ENCODE measurements around the gene IL20RA. TPM values are rescaled to one million over a fixed set of nuclear protein-coding genes. Genes with fewer than 3 reads are reported as not detected.

IL20RA gene
- total RNA-seq, 1 donor from 2014 or later: 5.1 TPM

DNA sequence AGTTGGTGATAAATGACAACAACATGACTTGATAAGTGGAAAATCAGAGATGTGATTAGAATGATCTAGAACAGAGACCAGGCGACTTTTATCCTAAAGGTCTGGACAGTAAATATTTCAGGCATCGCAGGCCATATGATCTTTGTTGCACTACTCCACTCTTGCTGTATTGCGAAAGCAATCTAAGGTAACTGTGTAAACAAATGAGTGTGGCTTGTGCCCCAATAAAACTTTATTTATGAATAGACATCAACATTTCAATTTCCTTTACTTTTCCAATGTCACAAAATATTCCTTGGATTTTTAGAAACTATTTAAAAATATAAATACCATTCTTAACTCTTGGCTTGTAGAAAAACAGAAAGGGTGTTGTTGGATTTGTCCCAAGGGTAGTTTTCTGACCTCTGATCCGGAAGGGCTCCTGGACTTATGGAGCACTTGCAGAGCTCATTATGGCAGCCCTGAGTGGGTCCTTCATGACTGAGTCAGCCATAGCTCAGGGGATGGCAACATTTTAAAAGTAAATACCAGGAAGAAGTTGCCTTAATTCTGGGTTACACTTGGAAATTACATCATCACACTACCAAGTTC, 34.5 kb downstream of the IL20RA start:
- DNase-seq (ENCODE audit: low spot score): no peak

DNA sequence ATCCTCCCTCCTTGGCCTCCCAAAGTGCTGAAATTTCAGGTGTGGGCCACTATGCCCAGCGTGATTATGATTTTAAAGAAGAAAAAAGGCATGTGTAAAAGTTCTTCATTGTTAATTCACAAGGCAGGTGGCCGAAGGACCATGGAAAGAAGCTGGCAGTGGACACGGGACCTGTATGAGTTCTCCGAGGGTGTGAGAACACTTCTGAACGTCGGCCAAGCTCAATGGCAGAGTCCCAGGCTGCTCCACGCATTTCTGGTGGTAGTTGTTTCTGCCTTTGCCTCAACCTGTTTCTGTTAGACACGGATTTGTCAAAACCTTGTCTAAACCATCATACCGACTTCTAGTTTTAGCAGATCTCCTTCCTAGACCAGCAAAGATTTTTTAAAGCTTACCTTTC, 36.6 kb downstream of the IL20RA start:
- DNase-seq (ENCODE audit: low spot score): no peak

GRCh38 chr6:137006056-137006455, 38.7 kb downstream of the IL20RA start:
- no peak for DNase-seq (ENCODE audit: low spot score)

- no peak for DNase-seq (ENCODE audit: low spot score)
These were observed 39.7 kb downstream of the IL20RA start for GRCh38 chr6:137005073-137005472.

DNA sequence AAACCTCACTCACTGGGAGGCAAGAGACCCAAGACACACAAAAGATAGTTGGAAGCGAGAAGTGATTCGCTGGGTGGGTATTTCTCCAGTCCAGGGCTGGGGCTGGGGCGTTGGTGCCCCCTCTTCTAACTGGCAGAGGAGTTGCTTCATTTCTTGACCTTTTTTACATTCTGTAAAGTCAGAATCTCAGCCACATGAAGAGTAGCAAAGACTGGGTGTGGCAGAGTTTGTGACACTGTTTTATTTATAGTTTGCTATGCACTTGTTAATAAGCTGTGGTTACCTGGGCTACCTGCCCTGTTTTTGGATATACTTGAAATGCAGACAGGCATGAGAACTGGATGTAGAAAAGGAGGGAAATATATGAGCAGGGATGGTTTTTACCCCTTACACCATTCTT, 42.3 kb downstream of the IL20RA start:
- DNase-seq (ENCODE audit: low spot score): no peak

- no peak for DNase-seq (ENCODE audit: low spot score)
These were observed 42.8 kb downstream of the IL20RA start for GRCh38 chr6:137001977-137002302.

GRCh38 chr6:137001299-137001976, 43.3 kb downstream of the IL20RA start:
- DNase-seq (ENCODE audit: low spot score): no peak

- no peak for DNase-seq (ENCODE audit: low spot score)
These were observed 43.9 kb downstream of the IL20RA start for GRCh38 chr6:137000825-137001224.

DNA sequence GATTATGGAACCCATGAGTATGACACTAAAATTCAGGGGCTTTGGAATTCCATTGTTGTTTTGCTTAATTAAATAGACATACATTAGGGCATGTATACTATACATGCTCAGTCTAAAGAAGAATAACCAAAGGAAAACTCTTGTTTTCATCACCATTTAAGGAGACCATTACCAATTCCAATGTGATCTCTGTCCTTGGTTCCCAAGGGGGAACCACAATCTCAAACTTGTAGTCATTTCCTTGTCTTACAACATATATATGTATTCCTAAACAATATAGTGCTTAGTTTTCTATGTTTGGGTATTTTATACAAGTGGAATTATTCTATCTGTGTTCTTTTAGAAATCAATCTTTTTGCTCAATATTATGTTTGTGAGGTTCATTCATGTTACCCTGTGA, 49.2 kb downstream of the IL20RA start:
- no peak for DNase-seq (ENCODE audit: low spot score)

GRCh38 chr6:136994782-136995181, 50.0 kb downstream of the IL20RA start:
- no peak for DNase-seq (ENCODE audit: low spot score)

- no peak for DNase-seq (ENCODE audit: low spot score)
These were observed 52.7 kb downstream of the IL20RA start for GRCh38 chr6:136992113-136992512.

DNA sequence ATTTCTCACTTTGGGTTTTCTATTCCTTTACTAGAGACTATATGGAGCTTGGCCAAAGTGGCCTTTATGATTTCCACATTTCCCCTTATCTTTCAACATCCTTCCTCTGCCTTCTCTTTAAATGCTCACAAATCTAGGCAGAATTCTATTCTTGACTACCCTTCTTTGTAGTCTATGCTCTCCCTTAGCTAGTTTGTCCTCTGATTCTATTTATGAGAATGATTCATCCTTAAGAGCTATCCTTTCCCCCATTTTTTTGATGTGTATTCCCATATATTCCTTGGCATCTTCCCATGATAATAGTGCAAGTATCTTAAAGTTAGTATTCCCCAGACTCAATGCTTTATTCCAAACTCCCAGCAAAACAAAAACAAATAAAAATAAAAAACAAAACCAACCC, 53.1 kb downstream of the IL20RA start:
- no peak for DNase-seq (ENCODE audit: low spot score)

GRCh38 chr6:136990754-136991153, 54.0 kb downstream of the IL20RA start:
- DNase-seq (ENCODE audit: low spot score): no peak

DNA sequence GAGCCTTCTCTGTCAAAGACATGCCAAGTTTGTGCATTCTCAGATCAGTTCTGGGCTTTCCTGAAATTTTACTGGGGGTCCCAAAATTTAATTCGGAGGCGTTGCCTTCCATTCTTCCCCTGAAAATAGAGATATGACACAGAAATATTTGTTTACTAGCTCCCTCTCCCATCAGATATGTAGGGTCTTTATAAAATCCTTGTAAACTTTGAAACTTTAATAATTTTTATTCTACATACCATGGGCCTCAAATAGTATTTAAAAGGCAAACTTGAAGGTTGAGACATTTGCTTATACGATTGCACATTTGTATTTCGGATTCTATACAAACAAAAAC, 54.6 kb downstream of the IL20RA start:
- no peak for DNase-seq (ENCODE audit: low spot score)

GRCh38 chr6:136989571-136990241, 55.1 kb downstream of the IL20RA start:
- peak; percentile 31 for DNase-seq (ENCODE audit: low spot score)

GRCh38 chr6:136987526-136987925, 57.2 kb downstream of the IL20RA start:
- peak; percentile 48 for DNase-seq (ENCODE audit: low spot score)

DNA sequence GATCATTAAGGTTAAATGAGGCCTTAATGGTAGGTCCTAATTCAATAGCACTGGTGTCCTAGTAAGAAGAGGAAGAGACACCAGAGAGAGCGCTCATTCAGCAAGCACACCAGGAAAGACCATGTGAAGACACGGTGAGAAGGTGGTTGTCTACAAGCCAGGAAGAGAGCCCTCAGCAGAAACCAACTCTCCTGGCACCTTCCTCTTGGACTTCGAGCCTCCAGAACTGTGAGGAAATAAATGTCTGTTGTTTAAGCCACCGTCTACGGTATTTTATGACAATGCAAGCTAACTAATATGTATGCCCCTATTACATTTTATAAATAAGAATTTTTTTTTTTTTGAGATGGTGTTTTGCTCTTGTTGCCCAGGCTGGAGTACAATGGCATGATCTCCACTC, 59.3 kb downstream of the IL20RA start:
- DNase-seq (ENCODE audit: low spot score): no peak

DNA sequence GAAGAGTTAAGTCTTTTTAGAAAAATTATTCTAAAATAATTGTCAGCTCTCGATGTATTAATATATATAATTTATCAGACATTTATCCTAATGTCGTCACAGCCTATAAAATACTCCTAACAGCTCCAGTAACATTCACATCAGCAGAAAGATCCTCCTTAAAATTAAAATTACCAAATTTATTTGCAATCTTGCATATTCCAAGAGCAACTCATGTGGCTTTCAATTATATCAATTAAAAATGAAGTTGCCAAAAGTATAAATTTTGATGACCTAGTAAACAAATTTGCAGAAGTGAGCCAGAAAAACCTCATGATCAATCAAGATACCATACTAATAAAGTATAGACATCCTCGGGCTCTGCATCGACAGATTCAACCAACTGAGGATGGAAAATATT, 60.2 kb downstream of the IL20RA start:
- DNase-seq (ENCODE audit: low spot score): no peak

DNA sequence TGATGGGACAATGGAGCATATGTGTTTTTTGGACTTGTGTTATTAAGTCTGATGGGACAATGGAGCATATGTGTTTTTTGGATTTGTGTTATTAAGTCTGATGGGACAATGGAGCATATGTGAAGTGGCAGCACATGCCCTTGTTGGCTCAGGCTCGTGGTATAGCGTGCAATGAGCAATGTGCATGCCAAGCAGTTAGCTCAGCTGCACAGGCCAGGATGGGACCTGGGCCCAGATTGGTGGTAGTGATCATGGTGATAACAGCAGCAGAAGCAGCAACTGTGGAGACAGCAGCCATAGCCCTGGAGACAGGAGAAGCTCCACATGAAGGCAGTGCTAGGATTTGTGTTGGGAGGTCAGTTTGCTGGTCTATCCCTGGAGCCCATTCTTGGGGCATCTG, 61.1 kb downstream of the IL20RA start:
- no peak for DNase-seq (ENCODE audit: low spot score)

DNA sequence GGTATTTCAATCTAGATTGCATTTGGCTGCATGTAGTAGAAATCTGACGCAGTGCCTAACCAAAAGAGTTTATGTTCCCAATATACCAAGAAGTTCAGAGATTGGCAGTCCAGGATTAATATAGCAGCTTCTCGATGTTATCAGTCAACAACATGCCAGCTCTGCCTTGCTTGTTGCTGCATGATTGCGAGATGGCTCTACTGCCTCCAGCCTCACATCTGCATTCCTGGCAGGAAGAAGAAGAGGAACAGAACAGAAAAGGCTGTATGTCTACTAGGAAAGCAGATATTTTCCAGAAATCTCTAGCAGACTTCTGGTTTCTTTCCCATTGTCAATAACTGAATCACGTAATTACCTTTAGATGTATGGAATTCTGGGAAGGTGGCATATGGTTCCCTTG, 61.8 kb downstream of the IL20RA start:
- DNase-seq (ENCODE audit: low spot score): peak; percentile 65

DNA sequence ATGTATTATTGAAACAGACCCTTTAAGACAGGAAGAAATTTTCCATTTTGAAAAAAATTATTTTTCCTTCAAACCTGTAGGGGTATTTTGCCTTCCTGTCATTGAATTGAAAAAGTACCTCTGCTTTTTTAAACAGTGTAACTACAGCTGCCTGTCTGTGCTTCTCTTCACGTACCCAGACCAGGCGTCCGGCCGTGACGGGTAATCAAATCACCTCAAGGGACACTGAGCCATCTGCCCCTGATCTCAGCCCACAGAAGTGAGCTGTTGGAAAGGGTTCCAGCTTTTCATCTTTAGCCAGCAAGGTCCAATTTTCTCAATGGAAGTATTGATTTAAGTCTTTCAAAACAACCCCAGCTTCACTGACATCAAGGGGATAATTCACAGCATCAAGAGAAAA, 64.7 kb downstream of the IL20RA start:
- no peak for DNase-seq (ENCODE audit: low spot score)

- DNase-seq (ENCODE audit: low spot score): no peak
These were observed 65.6 kb downstream of the IL20RA start for GRCh38 chr6:136979206-136979605.

DNA sequence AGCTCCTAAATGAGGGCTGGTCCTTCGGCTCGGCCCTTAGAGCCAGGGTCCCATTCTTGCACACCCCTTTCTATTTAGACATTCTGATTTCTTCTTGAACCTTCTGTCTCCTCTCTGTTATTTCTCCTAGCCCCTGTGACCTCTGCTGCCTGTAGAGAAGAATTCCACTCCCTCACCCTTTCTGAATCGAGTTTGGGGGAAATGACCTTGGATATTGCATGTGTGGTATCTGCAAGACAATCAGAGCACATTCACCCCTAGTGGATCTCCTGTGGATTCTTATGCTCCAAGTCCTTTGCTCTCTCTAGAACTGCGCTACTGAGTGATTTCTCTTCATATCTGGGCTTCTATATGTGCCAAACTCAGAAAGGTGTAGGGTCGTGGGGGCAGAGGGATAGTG, 67.7 kb downstream of the IL20RA start:
- DNase-seq (ENCODE audit: low spot score): no peak
